RWPE2 (cell line): ENCODE data around the gene SMTN.

ENCODE experiments used
- ATAC-seq: fragments of 200-7000 bp; cut with Tn5 transposase; 3 replicates; pipeline ENCODE4 v1.9.1; 2021; ENCODE audit warnings: low read depth
- DNase-seq: peaks from one replicate; pipeline ENCODE4 v3.0.0-alpha.2; 2020; ENCODE audit warnings: low spot score
- H3K27ac ChIP-seq: fragments of 450-650 bp; 2 replicates; pipeline ENCODE4 v1.5.1; 2017; ENCODE audit warnings: mild to moderate bottlenecking; ENCODE audit not compliant: poor library complexity, severe bottlenecking
- H3K27me3 ChIP-seq: fragments of 250-450 bp; sonication (Bioruptor Pico); 2 replicates; pipeline ENCODE4 v1.5.1; 2021; ENCODE audit warnings: mild to moderate bottlenecking, moderate library complexity; ENCODE audit not compliant: insufficient read depth, poor library complexity, severe bottlenecking
- H3K36me3 ChIP-seq: fragments of 250-450 bp; sonication (Bioruptor Pico); 2 replicates; pipeline ENCODE4 v1.5.1; 2020; ENCODE audit warnings: low read depth, mild to moderate bottlenecking, moderate library complexity
- H3K4me1 ChIP-seq: fragments of 250-450 bp; sonication (Bioruptor Pico); 2 replicates; pipeline ENCODE4 v1.5.1; 2021; ENCODE audit warnings: mild to moderate bottlenecking, moderate library complexity; ENCODE audit not compliant: insufficient read depth, poor library complexity, severe bottlenecking
- H3K4me3 ChIP-seq: fragments of 250-450 bp; sonication (Bioruptor Pico); 2 replicates; pipeline ENCODE4 v1.5.1; 2021; ENCODE audit warnings: mild to moderate bottlenecking, moderate library complexity; ENCODE audit not compliant: severe bottlenecking
- H3K9me3 ChIP-seq: fragments of 250-450 bp; sonication (Bioruptor Pico); 2 replicates; pipeline ENCODE4 v1.5.1; 2021; ENCODE audit warnings: mild to moderate bottlenecking, moderate library complexity; ENCODE audit not compliant: severe bottlenecking
- TF ChIP-seq, protein P1 (sequence below): fragments of 450-650 bp; IDR thresholded peaks from one replicate; pipeline ENCODE4 v1.5.1; 2017; ENCODE audit warnings: mild to moderate bottlenecking, moderate library complexity; ENCODE audit not compliant: poor library complexity, severe bottlenecking

The SMTN gene

DNA sequence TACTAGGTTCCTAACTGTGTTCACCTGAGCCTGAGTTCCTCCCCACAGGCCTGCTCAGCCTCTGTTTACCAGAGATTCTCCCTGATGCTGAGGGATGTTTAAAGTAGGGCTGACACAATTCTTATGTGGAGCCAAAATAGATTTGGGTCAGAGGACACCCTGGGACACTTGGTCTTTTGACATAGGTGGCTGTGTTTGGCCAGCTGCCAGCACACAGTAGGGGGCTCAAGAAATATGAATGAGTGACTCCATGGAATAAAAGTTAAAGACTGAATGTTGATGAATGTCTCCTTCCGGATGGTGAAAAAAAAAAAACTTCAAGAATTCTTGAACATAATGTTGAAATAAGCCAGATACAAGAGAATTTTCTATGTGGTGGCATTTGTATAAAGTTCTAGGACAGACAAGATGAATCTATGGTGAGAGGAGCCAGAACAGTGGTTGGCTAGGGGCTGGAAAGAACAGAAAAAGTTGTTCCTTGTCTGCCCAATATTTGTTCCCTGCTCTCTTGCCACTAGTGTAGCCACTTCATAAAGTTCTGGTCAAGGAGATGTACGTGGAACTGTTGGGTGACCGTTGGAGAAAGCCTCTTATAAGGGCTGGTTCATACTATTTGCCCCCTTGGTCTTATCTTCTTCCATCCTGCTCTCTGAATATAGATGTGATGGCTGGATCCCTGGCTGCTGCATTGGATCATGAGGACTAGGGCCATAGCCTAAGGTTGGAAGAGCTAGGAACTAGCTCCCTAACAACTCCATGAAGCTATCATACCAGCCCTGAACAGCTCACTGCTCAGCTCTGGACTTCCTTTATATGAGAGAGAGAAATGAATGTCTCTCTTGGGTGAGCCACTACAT is 40.3 kb upstream of the SMTN start:
- no peak overlapping the region for H3K4me3 ChIP-seq
- TF ChIP-seq, protein P1, sequence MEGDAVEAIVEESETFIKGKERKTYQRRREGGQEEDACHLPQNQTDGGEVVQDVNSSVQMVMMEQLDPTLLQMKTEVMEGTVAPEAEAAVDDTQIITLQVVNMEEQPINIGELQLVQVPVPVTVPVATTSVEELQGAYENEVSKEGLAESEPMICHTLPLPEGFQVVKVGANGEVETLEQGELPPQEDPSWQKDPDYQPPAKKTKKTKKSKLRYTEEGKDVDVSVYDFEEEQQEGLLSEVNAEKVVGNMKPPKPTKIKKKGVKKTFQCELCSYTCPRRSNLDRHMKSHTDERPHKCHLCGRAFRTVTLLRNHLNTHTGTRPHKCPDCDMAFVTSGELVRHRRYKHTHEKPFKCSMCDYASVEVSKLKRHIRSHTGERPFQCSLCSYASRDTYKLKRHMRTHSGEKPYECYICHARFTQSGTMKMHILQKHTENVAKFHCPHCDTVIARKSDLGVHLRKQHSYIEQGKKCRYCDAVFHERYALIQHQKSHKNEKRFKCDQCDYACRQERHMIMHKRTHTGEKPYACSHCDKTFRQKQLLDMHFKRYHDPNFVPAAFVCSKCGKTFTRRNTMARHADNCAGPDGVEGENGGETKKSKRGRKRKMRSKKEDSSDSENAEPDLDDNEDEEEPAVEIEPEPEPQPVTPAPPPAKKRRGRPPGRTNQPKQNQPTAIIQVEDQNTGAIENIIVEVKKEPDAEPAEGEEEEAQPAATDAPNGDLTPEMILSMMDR: no peak
- ATAC-seq: no peak
- H3K27ac ChIP-seq: no peak overlapping the region
- no peak for DNase-seq
- H3K36me3 ChIP-seq: no peaks in the 10 kb centered on the region
- no peaks in the 10 kb centered on the region for H3K27me3 ChIP-seq
- no peaks in the 10 kb centered on the region for H3K9me3 ChIP-seq
- H3K4me1 ChIP-seq: no peaks in the 10 kb centered on the region

DNA sequence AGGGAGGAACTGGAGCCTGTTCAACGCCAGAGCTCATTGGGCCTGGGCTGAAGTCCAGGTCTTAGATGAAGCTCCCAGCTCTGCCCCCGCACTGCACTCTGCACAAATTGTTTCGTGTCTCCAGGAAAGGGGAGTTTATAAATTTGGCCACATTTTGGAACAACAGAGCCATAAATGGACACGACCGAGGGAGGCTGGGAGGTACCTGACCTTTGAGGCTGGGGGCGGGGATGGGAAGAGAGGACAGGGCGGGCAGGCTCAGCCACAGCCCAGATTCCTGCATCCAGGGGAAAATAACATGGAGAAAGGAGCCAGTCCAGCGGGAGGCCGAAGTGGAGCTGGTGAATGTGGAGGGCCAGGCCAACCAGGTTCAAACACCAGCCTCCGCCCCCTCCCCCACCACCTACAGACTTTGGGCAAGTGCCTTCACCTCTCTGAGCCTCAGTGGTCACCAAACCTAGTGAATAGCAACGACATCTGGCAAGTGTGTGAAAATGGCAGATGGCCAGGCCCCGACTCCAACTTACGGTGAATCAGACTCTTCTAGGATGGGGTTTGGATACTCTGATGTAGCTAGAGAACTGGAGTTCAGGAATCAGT is 36.8 kb upstream of the SMTN start:
- Histone ChIP-seq H3K9me3 (no peaks in the 10 kb centered on the region), H3K4me3 (no peak overlapping the region), H3K27ac (no peak overlapping the region), H3K4me1 (no peaks in the 10 kb centered on the region), H3K36me3 (no peaks in the 10 kb centered on the region), H3K27me3 (no peaks in the 10 kb centered on the region)
- TF ChIP-seq, protein P1: no peak
- no peak for DNase-seq
- ATAC-seq: no peak

DNA sequence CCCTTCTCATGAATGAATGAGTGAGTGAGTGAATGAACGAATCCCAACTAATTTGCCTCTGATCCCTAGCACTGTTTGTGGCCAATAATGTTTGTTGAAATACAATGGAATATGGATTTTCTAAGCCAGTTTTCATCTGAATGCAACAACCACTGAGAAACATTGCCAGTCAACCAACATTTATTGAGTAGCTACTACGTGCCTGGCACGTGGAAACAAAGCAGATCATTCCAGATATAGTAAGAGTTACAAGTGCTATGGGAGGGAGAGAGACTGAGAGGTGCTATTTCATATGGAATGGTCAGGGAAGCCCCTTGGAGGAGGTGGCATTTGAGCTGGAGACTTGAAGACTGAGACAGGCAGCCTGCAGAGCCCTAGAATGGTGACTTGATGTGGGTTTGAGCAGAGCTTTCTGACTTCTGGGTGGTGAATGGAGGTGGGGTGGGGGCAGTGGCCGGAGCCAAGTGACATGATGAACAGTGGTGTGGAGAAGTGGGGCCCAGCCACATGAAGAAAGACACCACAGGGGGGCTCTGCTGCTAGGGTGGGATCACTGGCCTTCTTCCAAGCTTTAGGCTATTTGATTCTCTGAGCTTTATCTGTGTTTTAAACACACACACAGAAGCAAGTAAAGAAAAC is 35.1 kb upstream of the SMTN start:
- no peak overlapping the region for H3K27ac ChIP-seq
- no peaks in the 10 kb centered on the region for H3K4me1 ChIP-seq
- H3K9me3 ChIP-seq: no peaks in the 10 kb centered on the region
- H3K27me3 ChIP-seq: no peaks in the 10 kb centered on the region
- no peaks in the 10 kb centered on the region for H3K36me3 ChIP-seq
- H3K4me3 ChIP-seq: no peak overlapping the region
- no peak for DNase-seq
- no peak for ATAC-seq
- TF ChIP-seq, protein P1: no peak

DNA sequence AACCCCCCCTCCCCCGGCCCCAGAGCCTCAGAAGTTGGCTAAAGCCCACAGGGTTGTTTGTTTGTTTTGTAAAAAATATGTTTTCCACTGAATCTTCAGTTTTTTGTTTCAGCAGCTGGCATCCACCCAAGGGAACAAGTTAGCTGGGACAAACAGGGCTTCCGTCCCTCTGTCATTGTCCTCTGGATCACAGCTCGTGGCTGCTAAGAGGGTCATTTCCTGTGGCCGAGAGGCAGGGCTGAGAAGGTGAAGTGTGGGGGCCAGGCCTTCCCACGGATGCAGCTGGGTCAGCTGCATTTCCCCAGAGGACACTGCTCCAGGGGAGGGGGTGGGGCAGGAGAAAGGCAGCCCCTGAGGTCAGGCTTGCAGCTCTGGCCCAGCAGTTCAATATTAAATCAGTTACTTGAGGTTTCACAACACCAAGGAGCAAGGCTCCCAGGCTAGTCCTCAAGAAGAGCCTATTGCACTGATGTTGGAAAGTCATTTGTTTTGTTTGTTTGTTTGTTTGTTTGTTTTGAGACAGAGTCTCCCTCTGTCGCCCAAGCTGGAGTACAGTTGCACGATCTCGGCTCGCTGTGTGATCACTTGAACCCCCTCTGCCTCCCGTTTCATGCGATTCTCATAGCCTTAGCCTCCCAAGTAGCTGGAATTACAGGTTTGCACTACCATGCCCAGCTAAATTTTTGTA is 34.4 kb upstream of the SMTN start:
- Histone ChIP-seq H3K4me1 (no peaks in the 10 kb centered on the region), H3K27ac (no peak overlapping the region), H3K9me3 (no peaks in the 10 kb centered on the region), H3K36me3 (no peaks in the 10 kb centered on the region), H3K27me3 (no peaks in the 10 kb centered on the region), H3K4me3 (no peak overlapping the region)
- ATAC-seq (no peak), DNase-seq (no peak)
- TF ChIP-seq, protein P1: no peak
